GM12801 (cell line): ENCODE measurements around the gene CWC22.

ENCODE experiments used
- TF ChIP-seq, protein P1 (sequence below): IDR thresholded peaks from one replicate; pipeline ENCODE4 v1.5.1; 2011; ENCODE audit warnings: control low read depth; ENCODE audit not compliant: insufficient read length; ENCODE audit errors: extremely low read depth

CWC22 gene

DNA sequence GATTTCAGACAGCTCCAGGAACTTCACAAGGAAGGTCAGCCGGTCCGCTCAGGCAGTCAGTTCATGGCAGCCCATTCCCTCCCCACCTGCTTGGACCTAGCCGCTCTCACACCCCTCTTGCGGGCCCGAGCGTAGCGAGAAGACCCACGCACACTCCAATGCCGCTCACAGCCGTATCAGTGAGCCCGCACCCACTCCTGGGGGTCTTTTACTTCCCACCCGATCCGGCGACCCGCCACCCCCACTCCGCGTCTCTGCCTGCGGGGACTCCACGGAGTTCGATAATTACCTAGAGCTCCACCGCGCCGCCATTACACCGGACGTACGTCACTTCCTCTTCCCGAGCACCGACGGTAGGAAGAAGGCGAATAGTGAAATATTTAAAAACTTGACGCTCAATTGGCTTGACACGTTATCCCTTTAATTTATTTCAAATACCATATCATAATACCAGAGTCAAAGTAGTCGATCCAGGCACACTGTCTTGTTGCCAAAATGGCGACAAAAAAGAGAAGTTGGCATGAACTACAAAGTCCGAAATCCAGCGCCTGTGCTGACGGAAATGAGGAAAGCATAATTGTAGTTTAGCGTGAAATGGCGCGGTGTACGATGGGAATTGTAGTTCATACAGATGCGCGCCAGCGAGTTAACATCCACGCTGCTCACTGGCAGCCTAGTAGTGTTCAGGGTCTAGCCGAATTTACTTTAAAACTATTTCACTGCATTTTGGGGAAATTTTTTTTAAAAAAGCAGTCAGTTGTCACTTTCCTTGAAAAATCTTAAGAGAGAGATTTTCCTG, at the start of gene CWC22:
Gene CWC22 (minus strand): TSS at position 517 of the 799 bp plus-strand sequence. CDS start 13,956 bp downstream, outside the sequence.
- TF ChIP-seq, protein P1, sequence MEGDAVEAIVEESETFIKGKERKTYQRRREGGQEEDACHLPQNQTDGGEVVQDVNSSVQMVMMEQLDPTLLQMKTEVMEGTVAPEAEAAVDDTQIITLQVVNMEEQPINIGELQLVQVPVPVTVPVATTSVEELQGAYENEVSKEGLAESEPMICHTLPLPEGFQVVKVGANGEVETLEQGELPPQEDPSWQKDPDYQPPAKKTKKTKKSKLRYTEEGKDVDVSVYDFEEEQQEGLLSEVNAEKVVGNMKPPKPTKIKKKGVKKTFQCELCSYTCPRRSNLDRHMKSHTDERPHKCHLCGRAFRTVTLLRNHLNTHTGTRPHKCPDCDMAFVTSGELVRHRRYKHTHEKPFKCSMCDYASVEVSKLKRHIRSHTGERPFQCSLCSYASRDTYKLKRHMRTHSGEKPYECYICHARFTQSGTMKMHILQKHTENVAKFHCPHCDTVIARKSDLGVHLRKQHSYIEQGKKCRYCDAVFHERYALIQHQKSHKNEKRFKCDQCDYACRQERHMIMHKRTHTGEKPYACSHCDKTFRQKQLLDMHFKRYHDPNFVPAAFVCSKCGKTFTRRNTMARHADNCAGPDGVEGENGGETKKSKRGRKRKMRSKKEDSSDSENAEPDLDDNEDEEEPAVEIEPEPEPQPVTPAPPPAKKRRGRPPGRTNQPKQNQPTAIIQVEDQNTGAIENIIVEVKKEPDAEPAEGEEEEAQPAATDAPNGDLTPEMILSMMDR, result no peak

DNA sequence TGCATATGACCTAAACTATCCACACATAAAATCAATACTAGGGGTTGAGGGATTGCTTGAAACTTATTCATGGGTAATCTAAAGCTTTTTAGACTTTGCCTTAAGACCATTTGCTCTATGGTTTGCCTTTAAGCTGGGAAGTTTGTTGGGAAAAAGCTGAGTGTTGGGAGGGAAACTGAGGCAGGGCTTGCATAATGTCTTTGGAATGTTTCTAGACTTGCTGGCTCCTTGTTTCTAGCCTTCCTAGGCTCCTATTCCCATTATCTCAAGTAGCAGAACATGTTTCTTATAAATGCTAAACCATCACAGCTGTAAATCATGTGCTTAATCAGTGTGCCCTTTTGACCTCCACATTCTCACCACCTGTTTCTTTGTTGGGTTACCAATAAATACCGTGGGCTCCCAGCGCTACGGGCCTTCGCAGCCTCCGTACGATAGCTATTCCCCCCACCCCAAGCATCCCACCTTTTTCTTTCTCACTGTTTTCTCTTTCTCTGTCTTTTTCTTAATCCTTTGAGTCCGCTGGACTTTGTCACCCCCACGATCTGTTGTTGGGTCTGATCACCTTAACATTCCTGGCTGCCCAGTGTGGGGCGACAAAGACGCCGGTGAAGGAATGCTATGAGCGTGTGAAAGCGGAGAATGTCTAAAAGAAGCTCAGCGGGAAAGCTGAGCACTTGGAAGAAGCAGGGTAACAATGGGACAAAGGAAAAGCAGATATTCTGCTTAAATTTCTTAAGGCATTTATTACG, 49.4 kb upstream of the CWC22 start:
- TF ChIP-seq, protein P1, result no peak

DNA sequence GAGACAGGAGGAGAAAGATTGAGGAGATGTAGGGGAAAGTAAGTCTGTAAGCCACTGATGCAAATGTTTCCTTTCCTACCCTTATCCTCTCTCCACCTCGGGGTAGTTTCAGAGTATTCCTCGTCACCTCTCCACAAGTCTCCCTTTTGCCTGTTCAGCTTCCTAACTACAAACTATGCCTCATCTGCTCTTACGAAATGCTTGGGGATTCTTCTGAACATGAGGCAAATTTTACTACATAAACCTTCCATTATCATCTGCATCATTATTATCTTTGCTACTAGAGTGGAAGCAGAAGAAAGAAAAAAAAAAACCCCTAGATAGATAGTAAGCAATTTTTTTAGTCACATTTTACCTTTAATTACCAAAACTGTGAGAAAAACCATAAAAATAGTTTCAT, 43.1 kb upstream of the CWC22 start:
- TF ChIP-seq, protein P1, result no peak

DNA sequence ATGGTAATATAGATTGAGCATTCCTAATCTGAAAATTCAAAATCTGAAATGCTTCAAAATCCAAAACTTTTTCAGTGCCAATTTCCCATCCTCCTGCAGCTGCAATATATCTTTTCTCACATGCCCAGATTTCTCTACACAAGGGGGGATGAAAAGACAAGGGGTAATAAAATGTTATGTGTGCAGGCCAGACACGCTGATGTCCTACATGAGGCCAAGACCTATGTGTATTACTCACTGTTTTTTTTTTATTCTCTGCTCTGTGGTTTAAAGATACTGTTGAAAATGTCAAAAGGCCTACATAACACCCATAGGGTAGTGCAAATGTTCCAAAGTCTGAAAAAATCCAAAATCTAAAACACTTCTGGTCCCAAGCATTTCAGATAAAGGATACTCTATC, 41.2 kb upstream of the CWC22 start:
- TF ChIP-seq, protein P1, result no peak

DNA sequence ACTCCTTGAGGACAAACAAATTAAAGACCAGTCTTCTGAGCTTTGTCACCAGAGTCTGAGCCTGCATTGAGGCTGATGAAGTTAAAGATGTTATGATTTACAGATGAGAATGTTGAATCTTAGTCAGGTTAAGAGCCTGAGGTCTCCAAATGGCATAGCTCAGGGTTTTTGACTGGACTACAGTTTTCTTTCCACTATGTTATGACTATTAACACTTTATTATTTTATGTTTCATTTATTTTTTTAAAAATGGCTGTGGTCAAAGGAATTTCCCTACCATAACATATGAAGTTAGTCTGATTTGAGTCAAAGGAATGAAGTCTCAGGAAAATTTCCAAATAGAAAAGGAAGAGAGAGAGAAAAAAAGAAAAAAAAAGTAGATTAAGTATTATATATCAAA, 39.7 kb upstream of the CWC22 start:
- TF ChIP-seq, protein P1, result no peak

DNA sequence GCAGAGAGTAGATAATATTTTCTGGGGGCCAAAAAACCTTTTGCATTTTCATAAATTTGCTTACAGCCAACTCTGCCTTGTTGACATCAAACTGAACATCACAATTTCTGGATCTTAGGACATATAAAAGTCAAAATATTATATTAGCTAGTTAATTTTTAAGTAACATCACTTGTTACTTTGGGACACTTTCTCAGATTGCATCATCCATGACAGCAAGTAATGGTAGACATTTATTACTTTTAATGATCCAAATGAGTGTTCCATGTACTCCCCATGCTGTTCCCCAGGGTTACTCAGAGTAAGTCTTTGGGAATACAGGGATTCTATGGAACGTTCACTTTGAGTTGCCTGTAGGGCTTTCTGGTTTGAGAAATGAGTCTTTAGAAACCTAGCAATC, 39.1 kb upstream of the CWC22 start:
- TF ChIP-seq, protein P1, result no peak

DNA sequence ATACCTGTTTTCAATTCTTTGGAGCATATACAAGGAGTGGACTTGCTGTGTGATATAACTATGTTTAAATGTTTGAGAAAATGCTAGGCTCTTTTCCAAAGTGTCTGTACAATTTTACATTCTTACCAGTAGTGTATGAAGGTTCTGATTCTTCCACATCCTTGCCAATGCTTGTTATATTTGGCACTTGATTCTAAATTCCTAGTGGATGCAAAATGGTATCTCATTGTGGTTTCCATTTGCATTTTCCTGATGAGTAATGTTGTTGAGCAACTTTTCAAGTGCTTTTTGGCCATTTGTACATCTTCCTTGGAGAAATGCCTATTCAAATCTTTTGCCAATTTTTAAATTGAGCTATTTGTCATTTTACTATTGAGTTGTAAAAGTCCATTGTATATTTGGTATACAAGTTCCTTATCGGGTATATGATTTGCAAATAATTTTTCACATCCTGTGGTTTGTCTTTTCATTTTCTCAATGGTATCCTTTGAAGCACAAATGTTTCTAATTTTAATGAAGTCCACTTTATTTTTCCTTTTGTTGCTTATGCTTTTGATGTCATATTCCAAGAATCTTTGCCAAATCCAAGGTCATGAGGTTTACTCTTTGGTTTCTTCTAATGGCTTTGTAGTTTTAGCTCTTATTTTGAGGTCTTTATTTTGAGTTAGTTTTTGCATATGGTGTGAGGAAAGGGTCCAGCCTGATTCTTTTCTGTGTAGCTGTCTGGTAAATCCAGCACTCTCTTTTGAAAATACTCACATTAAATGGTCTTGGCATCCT, 33.2 kb upstream of the CWC22 start:
- TF ChIP-seq, protein P1, result no peak
